H9 (cell line): Measurements from ENCODE around the gene EFNA5. TPM values are rescaled to one million over a fixed set of nuclear protein-coding genes. Genes with fewer than 3 reads are reported as not detected.

Experiments used
- DNase-seq: peaks from one replicate; pipeline ENCODE4 v3.0.0-alpha.2; 2017
- H2AFZ ChIP-seq: one replicate; pipeline ENCODE4 v1.6.1; 2013; ENCODE audit warnings: mild to moderate bottlenecking, low read length, control low read depth, moderate library complexity
- H2AK5ac ChIP-seq: 2 replicates; pipeline ENCODE4 v1.6.1; 2013; ENCODE audit warnings: low read length, control low read depth, mixed read lengths; ENCODE audit not compliant: insufficient read length
- H2BK120ac ChIP-seq: one replicate; pipeline ENCODE4 v1.6.1; 2013; ENCODE audit warnings: low read depth, mild to moderate bottlenecking, low read length, control low read depth, inconsistent platforms; ENCODE audit not compliant: poor library complexity, severe bottlenecking
- H2BK12ac ChIP-seq: 2 replicates; pipeline ENCODE4 v1.6.1; 2013; ENCODE audit warnings: low read length, control low read depth, mixed read lengths, low read depth; ENCODE audit not compliant: insufficient read length
- H2BK15ac ChIP-seq: 2 replicates; pipeline ENCODE4 v1.6.1; 2013; ENCODE audit warnings: low read depth, low read length, control low read depth
- H2BK20ac ChIP-seq: one replicate; pipeline ENCODE4 v1.6.1; 2013; ENCODE audit warnings: low read depth, mild to moderate bottlenecking, low read length, control low read depth, inconsistent platforms; ENCODE audit not compliant: poor library complexity, severe bottlenecking
- H2BK5ac ChIP-seq: 2 replicates; pipeline ENCODE4 v1.6.1; 2013; ENCODE audit warnings: low read length, control low read depth, mixed read lengths; ENCODE audit not compliant: insufficient read length
- H3K14ac ChIP-seq: 2 replicates; pipeline ENCODE4 v1.6.1; 2013; ENCODE audit warnings: low read length, control low read depth; ENCODE audit not compliant: insufficient read depth
- H3K18ac ChIP-seq: 2 replicates; pipeline ENCODE4 v1.6.1; 2013; ENCODE audit warnings: low read depth, mild to moderate bottlenecking, mixed read lengths, low read length, control low read depth; ENCODE audit not compliant: insufficient read length
- H3K23ac ChIP-seq: 2 replicates; pipeline ENCODE4 v1.6.1; 2013; ENCODE audit warnings: low read length, control low read depth, mixed read lengths, low read depth; ENCODE audit not compliant: insufficient read length
- H3K23me2 ChIP-seq: 2 replicates; pipeline ENCODE4 v1.6.1; 2013; ENCODE audit warnings: low read depth, mild to moderate bottlenecking, mixed read lengths, low read length, control low read depth; ENCODE audit not compliant: insufficient read length, poor library complexity, severe bottlenecking
- H3K27ac ChIP-seq: 2 replicates; pipeline ENCODE4 v1.5.1; 2013; ENCODE audit warnings: low read length, control low read depth, mixed read lengths, low read depth; ENCODE audit not compliant: insufficient read length
- H3K27me3 ChIP-seq: 2 replicates; pipeline ENCODE4 v1.6.1; 2013; ENCODE audit warnings: low read length, control low read depth, inconsistent platforms; ENCODE audit not compliant: insufficient read depth
- H3K4ac ChIP-seq: 2 replicates; pipeline ENCODE4 v1.6.1; 2013; ENCODE audit warnings: low read depth, mild to moderate bottlenecking, control low read depth, inconsistent platforms, low read length, moderate library complexity
- H3K4me1 ChIP-seq: 2 replicates; pipeline ENCODE4 v1.6.1; 2013; ENCODE audit warnings: low read length, control low read depth, inconsistent platforms; ENCODE audit not compliant: insufficient read depth
- H3K4me2 ChIP-seq: 2 replicates; pipeline ENCODE4 v1.6.1; 2013; ENCODE audit warnings: low read length, control low read depth, mixed read lengths; ENCODE audit not compliant: insufficient read length, insufficient read depth
- H3K56ac ChIP-seq: 2 replicates; pipeline ENCODE4 v1.6.1; 2013; ENCODE audit warnings: low read depth, mild to moderate bottlenecking, mixed read lengths, low read length, control low read depth; ENCODE audit not compliant: insufficient read length
- H3K79me1 ChIP-seq: 2 replicates; pipeline ENCODE4 v1.6.1; 2013; ENCODE audit warnings: low read depth, mild to moderate bottlenecking, moderate library complexity, low read length, control low read depth, inconsistent platforms; ENCODE audit not compliant: insufficient read depth, poor library complexity, severe bottlenecking
- H3K79me2 ChIP-seq: 2 replicates; pipeline ENCODE4 v1.6.1; 2013; ENCODE audit warnings: low read length, control low read depth, inconsistent platforms; ENCODE audit not compliant: insufficient read depth
- H3K9ac ChIP-seq: 2 replicates; pipeline ENCODE4 v1.6.1; 2013; ENCODE audit warnings: low read length, control low read depth, mixed read lengths; ENCODE audit not compliant: insufficient read length; ENCODE audit errors: extremely low read depth
- H3K9me3 ChIP-seq: one replicate; pipeline ENCODE4 v1.6.1; 2013; ENCODE audit warnings: low read depth, low read length, inconsistent platforms; ENCODE audit not compliant: control insufficient read depth
- H3T11ph ChIP-seq: one replicate; pipeline ENCODE4 v1.6.1; 2013; ENCODE audit warnings: mild to moderate bottlenecking, low read length, control low read depth, inconsistent platforms
- H4K20me1 ChIP-seq: one replicate; pipeline ENCODE4 v1.6.1; 2013; ENCODE audit not compliant: control insufficient read depth, insufficient read length, insufficient read depth
- H4K5ac ChIP-seq: 2 replicates; pipeline ENCODE4 v1.6.1; 2013; ENCODE audit warnings: low read depth, mild to moderate bottlenecking, mixed read lengths, low read length, control low read depth; ENCODE audit not compliant: insufficient read length
- H4K8ac ChIP-seq: replicated peaks from 2 replicates; pipeline ENCODE4 v1.6.1; 2013; ENCODE audit warnings: low read length, control low read depth, mixed read lengths, low read depth; ENCODE audit not compliant: insufficient read length
- H4K91ac ChIP-seq: 2 replicates; pipeline ENCODE4 v1.6.1; 2013; ENCODE audit warnings: low read depth, mild to moderate bottlenecking, moderate library complexity, mixed read lengths, low read length, control low read depth; ENCODE audit not compliant: insufficient read length
- H3K27ac Mint-ChIP-seq, 3 experiments: 2 replicates in 2 of 3; 3 replicates in 1 of 3; pipeline ENCODE4 v1.8.0; 2020 to 2021; ENCODE audit warnings: mixed read lengths in 3 of 3, mild to moderate bottlenecking in 1 of 3, moderate library complexity in 1 of 3
- H3K27me3 Mint-ChIP-seq: 2 replicates; pipeline ENCODE4 v1.8.0; 2021; ENCODE audit warnings: low read depth, mild to moderate bottlenecking, moderate library complexity, mixed read lengths
- H3K36me3 Mint-ChIP-seq, 3 experiments: 2 replicates in 2 of 3; 3 replicates in 1 of 3; pipeline ENCODE4 v1.8.0; 2020 to 2021; ENCODE audit warnings: low read depth in 3 of 3, mixed read lengths in 3 of 3; ENCODE audit not compliant: insufficient read depth in 1 of 3
- H3K4me1 Mint-ChIP-seq, 2 experiments: 2 replicates each; pipeline ENCODE4 v1.8.0; 2020; ENCODE audit warnings: mixed read lengths in 2 of 2
- H3K4me3 Mint-ChIP-seq, 2 experiments: 2 replicates in 1 of 2; 3 replicates in 1 of 2; pipeline ENCODE4 v1.8.0; 2020 to 2021; ENCODE audit warnings: mild to moderate bottlenecking in 2 of 2, mixed read lengths in 2 of 2, moderate library complexity in 1 of 2
- H3K9me3 Mint-ChIP-seq, 2 experiments: 2 replicates in 1 of 2; 3 replicates in 1 of 2; pipeline ENCODE4 v1.8.0; 2020; ENCODE audit warnings: mild to moderate bottlenecking in 2 of 2, mixed read lengths in 2 of 2, moderate library complexity in 1 of 2
- CTCF ChIP-seq: fragments of 200-600 bp; sonication (generic); conservative IDR thresholded peaks from 3 replicates; pipeline ENCODE4 v1.8.0; 2021; ENCODE audit warnings: antibody characterized with exemption, mild to moderate bottlenecking
- WGBS: extraction: QIAGEN DNeasy Blood & Tissue Kit; methylation state at CpG from one replicate; pipeline ENCODE4 v1.1.7; 2013; ENCODE audit warnings: missing lambda C conversion rate, low lambda C conversion rate, mixed read lengths; ENCODE audit not compliant: insufficient read length; ENCODE audit errors: extremely low coverage; 5-methylcytosine and 5-hydroxymethylcytosine counted together
- total RNA-seq: library from RNA; stranded (reverse); gene quantifications from 2 replicates; pipeline ENCODE4 v1.2.1, GENCODE V29; 2021

The EFNA5 gene
- total RNA-seq, 1 experiment from 2014 or later = 20.4 TPM

- peaks cover 49 to 56% of the 10 kb centered on the region in 2 experiments for H3K4me1 Mint-ChIP-seq
- H2BK5ac ChIP-seq = no peak overlapping the region
- H3T11ph ChIP-seq = no peak overlapping the region
- H3K79me2 ChIP-seq = no peaks in the 10 kb centered on the region
- no peak overlapping the region for H4K91ac ChIP-seq
- no peaks in the 10 kb centered on the region for H3K79me1 ChIP-seq
- no peak overlapping the region for H2BK15ac ChIP-seq
- H4K5ac ChIP-seq = no peak overlapping the region
- H3K9ac ChIP-seq = no peak overlapping the region
- H4K20me1 ChIP-seq = no peaks in the 10 kb centered on the region
- H3K27me3 ChIP-seq = no peaks in the 10 kb centered on the region
- no peaks in the 10 kb centered on the region for H3K9me3 Mint-ChIP-seq
- no peak overlapping the region for H4K8ac ChIP-seq
- H3K9me3 ChIP-seq = no peaks in the 10 kb centered on the region
- H3K4me2 ChIP-seq = no peak overlapping the region
- no peaks in the 10 kb centered on the region for H3K4me1 ChIP-seq
- no peak overlapping the region for H2BK120ac ChIP-seq
- no peak for TF ChIP-seq CTCF
- no peaks in the 10 kb centered on the region for H3K27me3 Mint-ChIP-seq
- no peak overlapping the region for H3K4me3 Mint-ChIP-seq
- H3K23me2 ChIP-seq = no peaks in the 10 kb centered on the region
- H3K27ac Mint-ChIP-seq = peak overlapping the region in 1 of 3 experiments; percentile 16; a peak in 1 of 7 replicates
- H3K4ac ChIP-seq = no peak overlapping the region
- H2BK20ac ChIP-seq = no peak overlapping the region
- no peak overlapping the region for H3K18ac ChIP-seq
- H2BK12ac ChIP-seq = no peak overlapping the region
- no peak overlapping the region for H3K27ac ChIP-seq
- H3K23ac ChIP-seq = no peak overlapping the region
- no peak overlapping the region for H2AK5ac ChIP-seq
- H3K56ac ChIP-seq = no peak overlapping the region
- DNase-seq = no peak
- no peak overlapping the region for H2AFZ ChIP-seq
- no CpG with 5 or more reads among the region's 7 CpGs for WGBS
- H3K36me3 Mint-ChIP-seq = no peaks in the 10 kb centered on the region
- no peak overlapping the region for H3K14ac ChIP-seq
Observed at GRCh38 chr5:107554776-107555424, 115.8 kb downstream of the EFNA5 start.
